IMR-90 (cell line): ENCODE data around the gene PDCD6IP. TPM values are rescaled to one million over a fixed set of nuclear protein-coding genes. Genes with fewer than 3 reads are reported as not detected.

Experiments
- ATAC-seq: fragments of 200-7000 bp; cut with Tn5 transposase; 2 replicates; pipeline ENCODE4 v1.9.1; 2020; ENCODE audit warnings: low read depth, mild to moderate bottlenecking, moderate library complexity
- BruUV-seq: library from RNA; stranded (reverse); fragments of 400-500 nt; replicated peaks from 2 replicates; lab custom pipeline; 2021; lab: Mats Ljungman, UMichigan
- CTCF ChIA-PET: fragments of 300-600 bp; formaldehyde crosslinking; extraction: SDS; loops from one replicate; lab custom pipeline; 2021; ENCODE audit warnings: antibody characterized with exemption; lab: Yijun Ruan, JAX
- POLR2A ChIA-PET: fragments of 300-600 bp; sonication (Branson Sonifier 250); formaldehyde crosslinking; loops from one replicate; lab custom pipeline; 2022; ENCODE audit warnings: antibody characterized with exemption; ENCODE audit not compliant: unreplicated experiment; lab: Charles Lee
- DNase-seq: peaks from one replicate; pipeline ENCODE4 v3.0.0; 2013
- H2AFZ ChIP-seq: replicated peaks from 2 replicates; pipeline ENCODE3; 2013; ENCODE audit warnings: low read length, mild to moderate bottlenecking; ENCODE audit not compliant: poor library complexity
- H2AK5ac ChIP-seq: 2 replicates; pipeline ENCODE4 v1.6.1; 2013; ENCODE audit warnings: low read depth, low read length, inconsistent platforms
- H2AK9ac ChIP-seq: replicated peaks from 2 replicates; pipeline ENCODE3; 2013; ENCODE audit warnings: mild to moderate bottlenecking, low read depth, low read length, moderate library complexity; ENCODE audit not compliant: poor library complexity
- H2BK120ac ChIP-seq: 2 replicates; pipeline ENCODE4 v1.6.1; 2013; ENCODE audit warnings: low read depth, low read length, inconsistent platforms
- H2BK15ac ChIP-seq: 3 replicates; pipeline ENCODE4 v1.6.1; 2013; ENCODE audit warnings: low read depth, low read length, inconsistent platforms
- H2BK20ac ChIP-seq: 2 replicates; pipeline ENCODE4 v1.6.1; 2013; ENCODE audit warnings: low read depth, mild to moderate bottlenecking, inconsistent platforms, low read length, moderate library complexity
- H2BK5ac ChIP-seq: 2 replicates; pipeline ENCODE4 v1.6.1; 2013; ENCODE audit warnings: mild to moderate bottlenecking, low read depth, low read length, inconsistent platforms; ENCODE audit not compliant: poor library complexity, severe bottlenecking
- H3K14ac ChIP-seq: replicated peaks from 2 replicates; pipeline ENCODE4 v1.6.1; 2013; ENCODE audit warnings: low read depth, low read length, inconsistent platforms
- H3K18ac ChIP-seq: 2 replicates; pipeline ENCODE4 v1.6.1; 2013; ENCODE audit warnings: low read depth, low read length, control low read depth
- H3K23ac ChIP-seq: 2 replicates; pipeline ENCODE4 v1.6.1; 2013; ENCODE audit warnings: low read depth, low read length, inconsistent platforms
- H3K27ac ChIP-seq: 2 replicates; pipeline ENCODE4 v1.5.1; 2013; ENCODE audit warnings: mild to moderate bottlenecking, control low read depth, low read length; ENCODE audit not compliant: insufficient read depth
- H3K27me3 ChIP-seq: 2 replicates; pipeline ENCODE4 v1.6.1; 2013; ENCODE audit warnings: low read length; ENCODE audit not compliant: control insufficient read depth, insufficient read depth
- H3K36me3 ChIP-seq: 2 replicates; pipeline ENCODE4 v1.6.1; 2013; ENCODE audit warnings: low read length, mixed read lengths; ENCODE audit not compliant: control insufficient read depth, insufficient read depth
- H3K4ac ChIP-seq: 2 replicates; pipeline ENCODE4 v1.6.1; 2013; ENCODE audit warnings: low read depth, low read length, inconsistent platforms
- H3K4me1 ChIP-seq: 2 replicates; pipeline ENCODE4 v1.6.1; 2013; ENCODE audit warnings: low read length, mixed read lengths; ENCODE audit not compliant: control insufficient read depth, insufficient read depth
- H3K4me2 ChIP-seq: 2 replicates; pipeline ENCODE4 v1.6.1; 2013; ENCODE audit warnings: low read depth, mild to moderate bottlenecking, control low read depth, low read length, moderate library complexity
- H3K4me3 ChIP-seq: 2 replicates; pipeline ENCODE4 v1.5.1; 2013; ENCODE audit warnings: low read depth, mild to moderate bottlenecking, control low read depth, low read length, moderate library complexity; ENCODE audit not compliant: insufficient read depth
- H3K56ac ChIP-seq: 2 replicates; pipeline ENCODE4 v1.6.1; 2013; ENCODE audit warnings: low read length, inconsistent platforms; ENCODE audit not compliant: insufficient read depth; ENCODE audit errors: extremely low read depth
- H3K79me1 ChIP-seq, 2 experiments: 2 replicates each; pipeline ENCODE4 v1.6.1; 2013; ENCODE audit warnings: low read length in 2 of 2, inconsistent platforms in 1 of 2, low read depth in 1 of 2
- H3K9ac ChIP-seq: 2 replicates; pipeline ENCODE4 v1.6.1; 2013; ENCODE audit warnings: low read depth, low read length, control low read depth
- H3K9me1 ChIP-seq: 2 replicates; pipeline ENCODE4 v1.6.1; 2013; ENCODE audit warnings: low read length, inconsistent platforms; ENCODE audit not compliant: insufficient read depth
- H3K9me3 ChIP-seq: 2 replicates; pipeline ENCODE4 v1.6.1; 2013; ENCODE audit warnings: low read length; ENCODE audit not compliant: control insufficient read depth, insufficient read depth
- H4K20me1 ChIP-seq: 2 replicates; pipeline ENCODE4 v1.6.1; 2013; ENCODE audit warnings: low read length, inconsistent platforms; ENCODE audit not compliant: insufficient read depth
- H4K5ac ChIP-seq: 2 replicates; pipeline ENCODE4 v1.6.1; 2013; ENCODE audit warnings: mild to moderate bottlenecking, low read depth, low read length, control low read depth
- H4K8ac ChIP-seq, 2 experiments: 2 replicates each; pipeline ENCODE4 v1.6.1; 2013; ENCODE audit warnings: low read depth in 2 of 2, low read length in 2 of 2, control low read depth in 1 of 2, inconsistent platforms in 1 of 2
- H4K91ac ChIP-seq: 2 replicates; pipeline ENCODE4 v1.6.1; 2013; ENCODE audit warnings: low read depth, low read length, inconsistent platforms; ENCODE audit not compliant: insufficient read depth
- FOS ChIP-seq: fragments of 150-350 bp; IDR thresholded peaks from 2 replicates; pipeline ENCODE4 v1.6.1; 2016; ENCODE audit warnings: low read depth, low read length
- MAFK ChIP-seq: IDR thresholded peaks from 2 replicates; pipeline ENCODE4 v1.6.1; 2012; ENCODE audit warnings: low read depth, low read length, improper control_type of control experiment
- WGBS, 2 experiments: methylation state at CpG; one replicate each; pipeline versions ENCODE4 v1.1.5 to v1.1.7; 2013; ENCODE audit warnings: missing lambda C conversion rate in 2 of 2; ENCODE audit not compliant: insufficient read length in 1 of 2; ENCODE audit errors: extremely low coverage in 2 of 2; 5-methylcytosine and 5-hydroxymethylcytosine counted together
- dilution Hi-C: fragments of 300-500 bp; cut with HindIII; formaldehyde crosslinking; loops from one replicate; pipeline ENCODE4 v1.14.3; 2018; ENCODE audit warnings: low sequenced_read_pairs; ENCODE audit not compliant: unreplicated experiment
- in situ Hi-C: fragments of 300-500 bp; cut with MboI; formaldehyde crosslinking; loops from 3 replicates; pipeline ENCODE4 v1.14.3; 2019; ENCODE audit warnings: low sequenced_read_pairs, inconsistent platforms, mixed read lengths
- intact Hi-C: fragments of 100-400 bp; cut with micrococcal nuclease; formaldehyde crosslinking; loops from 2 replicates; pipeline ENCODE4 v1.10.0; 2022
- polyA plus RNA-seq, 3 experiments: library from polyadenylated mRNA; depleted of rRNA; stranded (reverse); fragments of >200 nt; gene quantifications; 2 replicates each; pipeline ENCODE4 v1.2.3, GENCODE V29; 2012; ENCODE audit warnings: low replicate concordance in 1 of 3
- total RNA-seq: library from RNA; depleted of rRNA; stranded (reverse); fragments of >200 nt; gene quantifications from 2 replicates; pipeline ENCODE4 v1.2.3, GENCODE V29; 2012
- TF ChIP-seq, protein P1 (sequence below): conservative IDR thresholded peaks from 2 replicates; pipeline ENCODE4 v1.5.1; 2012; ENCODE audit warnings: mild to moderate bottlenecking, low read depth, low read length, improper control_type of control experiment

PDCD6IP gene
- total and polyA plus RNA-seq, 2 of the 4 experiments (the other 2 are of a cell fraction), result 68.1 to 78.3 TPM

DNA sequence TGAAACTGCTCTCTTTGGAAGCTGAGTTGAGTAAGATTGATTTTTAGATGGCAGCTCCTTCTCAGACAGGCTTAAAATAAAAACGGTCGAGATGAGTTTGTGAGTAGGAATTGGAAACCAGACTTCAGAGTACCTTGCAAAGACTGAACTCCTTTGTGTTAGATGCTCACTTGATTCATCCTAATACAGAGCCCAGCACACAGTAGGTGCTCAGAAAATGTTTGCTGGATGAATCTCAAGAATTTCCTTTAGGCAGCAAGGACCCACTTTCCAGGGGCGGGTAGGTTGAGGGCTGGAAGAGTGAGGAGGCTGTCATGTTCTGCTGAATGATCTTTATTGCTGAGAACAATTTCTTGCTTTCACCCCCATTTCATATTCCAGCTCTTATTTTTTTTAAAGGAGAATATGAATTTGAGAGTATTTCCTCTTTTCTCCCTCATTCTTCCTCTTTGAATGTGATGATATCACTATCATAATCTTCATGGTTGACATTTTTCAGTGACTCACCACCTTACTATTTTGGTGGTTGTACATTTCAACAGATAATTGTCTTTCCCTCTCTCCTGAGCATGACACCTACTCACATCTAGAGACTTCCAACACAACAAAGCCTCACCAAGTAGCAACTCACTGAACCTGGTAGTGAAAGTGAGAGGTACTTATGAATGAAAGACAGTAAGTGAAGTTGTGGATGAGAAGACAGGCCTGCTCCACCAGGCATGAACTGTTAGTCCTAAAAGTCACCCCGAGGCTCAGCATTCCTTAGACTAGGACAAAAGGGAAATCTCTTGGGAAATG, 113.3 kb downstream of the PDCD6IP start:
- no peak overlapping the region for H3K9ac ChIP-seq
- H3K9me3 ChIP-seq, result no peaks in the 10 kb centered on the region
- in situ Hi-C loops, result no loop called here
- no TSS peak for BruUV-seq
- H3K4me2 ChIP-seq, result no peak overlapping the region
- POLR2A ChIA-PET, result no interaction called here
- intact Hi-C loops, result loop anchor here (10.0 kb wide), 1 partner anchor 103 kb away; no protein-coding TSS in a partner anchor
- dilution Hi-C loops, result no loop called here
- no peak overlapping the region for H4K91ac ChIP-seq
- no peak overlapping the region for H4K8ac ChIP-seq
- H3K14ac ChIP-seq, result no peak overlapping the region
- H4K5ac ChIP-seq, result no peak overlapping the region
- H2BK120ac ChIP-seq, result peak overlapping the region; percentile 30; the same call in 1 of the 2 replicates
- peak; percentile 65 for DNase-seq
- no peak overlapping the region for H3K56ac ChIP-seq
- no peaks in the 10 kb centered on the region for H3K79me1 ChIP-seq
- no peaks in the 10 kb centered on the region for H3K4me1 ChIP-seq
- no peaks in the 10 kb centered on the region for H3K36me3 ChIP-seq
- no peaks in the 10 kb centered on the region; the same call in 1 of the 2 replicates for H3K9me1 ChIP-seq
- H2AFZ ChIP-seq, result no peak overlapping the region
- no peak overlapping the region for H2AK5ac ChIP-seq
- H3K23ac ChIP-seq, result no peak overlapping the region
- no peaks in the 10 kb centered on the region for H4K20me1 ChIP-seq
- H2BK15ac ChIP-seq, result no peak overlapping the region
- H3K27me3 ChIP-seq, result peaks cover 2% of the 10 kb centered on the region; the same call in 1 of the 2 replicates
- no peak overlapping the region for H3K27ac ChIP-seq
- no peak overlapping the region for H2AK9ac ChIP-seq
- CTCF ChIA-PET, result no interaction called here
- H3K4me3 ChIP-seq, result no peak overlapping the region
- no peak overlapping the region; the same call in 1 of the 2 replicates for H3K4ac ChIP-seq
- no peak overlapping the region for H3K18ac ChIP-seq
- H2BK20ac ChIP-seq, result peak overlapping the region; percentile 55; the same call in 1 of the 2 replicates
- no peak overlapping the region for H2BK5ac ChIP-seq
- TF ChIP-seq, protein P1, sequence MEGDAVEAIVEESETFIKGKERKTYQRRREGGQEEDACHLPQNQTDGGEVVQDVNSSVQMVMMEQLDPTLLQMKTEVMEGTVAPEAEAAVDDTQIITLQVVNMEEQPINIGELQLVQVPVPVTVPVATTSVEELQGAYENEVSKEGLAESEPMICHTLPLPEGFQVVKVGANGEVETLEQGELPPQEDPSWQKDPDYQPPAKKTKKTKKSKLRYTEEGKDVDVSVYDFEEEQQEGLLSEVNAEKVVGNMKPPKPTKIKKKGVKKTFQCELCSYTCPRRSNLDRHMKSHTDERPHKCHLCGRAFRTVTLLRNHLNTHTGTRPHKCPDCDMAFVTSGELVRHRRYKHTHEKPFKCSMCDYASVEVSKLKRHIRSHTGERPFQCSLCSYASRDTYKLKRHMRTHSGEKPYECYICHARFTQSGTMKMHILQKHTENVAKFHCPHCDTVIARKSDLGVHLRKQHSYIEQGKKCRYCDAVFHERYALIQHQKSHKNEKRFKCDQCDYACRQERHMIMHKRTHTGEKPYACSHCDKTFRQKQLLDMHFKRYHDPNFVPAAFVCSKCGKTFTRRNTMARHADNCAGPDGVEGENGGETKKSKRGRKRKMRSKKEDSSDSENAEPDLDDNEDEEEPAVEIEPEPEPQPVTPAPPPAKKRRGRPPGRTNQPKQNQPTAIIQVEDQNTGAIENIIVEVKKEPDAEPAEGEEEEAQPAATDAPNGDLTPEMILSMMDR, result no peak
- TF ChIP-seq MAFK (no peak), FOS (peak; percentile 39; the same call in 1 of the 2 replicates)
- ATAC-seq, result peak; percentile 59
- WGBS, 2 experiments, result no CpG with 5 or more reads among the region's 4 CpGs
